Measurements from ENCODE around the gene BTN1A1.

BTN1A1 gene, protein sequence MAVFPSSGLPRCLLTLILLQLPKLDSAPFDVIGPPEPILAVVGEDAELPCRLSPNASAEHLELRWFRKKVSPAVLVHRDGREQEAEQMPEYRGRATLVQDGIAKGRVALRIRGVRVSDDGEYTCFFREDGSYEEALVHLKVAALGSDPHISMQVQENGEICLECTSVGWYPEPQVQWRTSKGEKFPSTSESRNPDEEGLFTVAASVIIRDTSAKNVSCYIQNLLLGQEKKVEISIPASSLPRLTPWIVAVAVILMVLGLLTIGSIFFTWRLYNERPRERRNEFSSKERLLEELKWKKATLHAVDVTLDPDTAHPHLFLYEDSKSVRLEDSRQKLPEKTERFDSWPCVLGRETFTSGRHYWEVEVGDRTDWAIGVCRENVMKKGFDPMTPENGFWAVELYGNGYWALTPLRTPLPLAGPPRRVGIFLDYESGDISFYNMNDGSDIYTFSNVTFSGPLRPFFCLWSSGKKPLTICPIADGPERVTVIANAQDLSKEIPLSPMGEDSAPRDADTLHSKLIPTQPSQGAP

DNA sequence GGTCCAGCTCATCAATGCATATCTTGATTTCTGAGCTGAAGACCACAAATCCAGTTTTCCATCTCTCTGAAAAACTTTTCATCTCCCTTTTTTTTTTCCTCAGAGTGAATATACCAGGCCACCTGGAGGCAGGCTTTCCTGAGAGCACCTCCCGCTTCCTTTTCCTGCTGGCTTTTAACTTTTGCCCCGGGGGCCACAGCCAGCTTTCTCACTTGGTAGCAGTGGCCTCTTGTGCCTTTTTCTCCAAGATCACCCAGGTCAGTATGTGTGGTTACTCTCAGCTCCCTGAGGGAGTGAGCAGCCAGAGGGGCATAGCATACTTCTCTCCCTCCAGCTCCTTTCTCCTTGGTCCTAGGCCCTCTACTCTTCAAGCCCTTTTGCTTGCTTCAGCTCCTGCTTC lies at the start of gene BTN1A1:
Gene BTN1A1, plus strand, starts transcription at position 202 of the 400 bp plus-strand sequence. CDS start 984 bp downstream, outside the sequence.
- H3K27ac ChIP-seq (ENCODE audit: poor library complexity, severe bottlenecking): no peak within 1 kb of the TSS
- H3K36me3 ChIP-seq (ENCODE audit: low read depth): no peaks in the 10 kb centered on the region
- peaks cover 18% of the 10 kb centered on the region for H3K27me3 ChIP-seq (ENCODE audit: insufficient read depth, poor library complexity, severe bottlenecking)
- ATAC-seq (ENCODE audit: low read depth): no peak
- DNase-seq (ENCODE audit: low spot score): no peak
- TF ChIP-seq, protein P1, sequence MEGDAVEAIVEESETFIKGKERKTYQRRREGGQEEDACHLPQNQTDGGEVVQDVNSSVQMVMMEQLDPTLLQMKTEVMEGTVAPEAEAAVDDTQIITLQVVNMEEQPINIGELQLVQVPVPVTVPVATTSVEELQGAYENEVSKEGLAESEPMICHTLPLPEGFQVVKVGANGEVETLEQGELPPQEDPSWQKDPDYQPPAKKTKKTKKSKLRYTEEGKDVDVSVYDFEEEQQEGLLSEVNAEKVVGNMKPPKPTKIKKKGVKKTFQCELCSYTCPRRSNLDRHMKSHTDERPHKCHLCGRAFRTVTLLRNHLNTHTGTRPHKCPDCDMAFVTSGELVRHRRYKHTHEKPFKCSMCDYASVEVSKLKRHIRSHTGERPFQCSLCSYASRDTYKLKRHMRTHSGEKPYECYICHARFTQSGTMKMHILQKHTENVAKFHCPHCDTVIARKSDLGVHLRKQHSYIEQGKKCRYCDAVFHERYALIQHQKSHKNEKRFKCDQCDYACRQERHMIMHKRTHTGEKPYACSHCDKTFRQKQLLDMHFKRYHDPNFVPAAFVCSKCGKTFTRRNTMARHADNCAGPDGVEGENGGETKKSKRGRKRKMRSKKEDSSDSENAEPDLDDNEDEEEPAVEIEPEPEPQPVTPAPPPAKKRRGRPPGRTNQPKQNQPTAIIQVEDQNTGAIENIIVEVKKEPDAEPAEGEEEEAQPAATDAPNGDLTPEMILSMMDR (IDR thresholded peaks at IDR 0.05; ENCODE audit: poor library complexity, severe bottlenecking): no peak
- H3K9me3 ChIP-seq (ENCODE audit: severe bottlenecking): no peaks in the 10 kb centered on the region
- no peak within 1 kb of the TSS for H3K4me3 ChIP-seq (ENCODE audit: severe bottlenecking)
- H3K4me1 ChIP-seq (ENCODE audit: insufficient read depth, poor library complexity, severe bottlenecking): no peaks in the 10 kb centered on the region

GRCh38 chr6:26452631-26453235 lies 47.4 kb upstream of the BTN1A1 start:
- ATAC-seq (ENCODE audit: low read depth) (no peak), DNase-seq (ENCODE audit: low spot score) (no peak)
- no peaks in the 10 kb centered on the region for H3K36me3 ChIP-seq (ENCODE audit: low read depth)
- no peak overlapping the region for H3K27ac ChIP-seq (ENCODE audit: poor library complexity, severe bottlenecking)
- H3K9me3 ChIP-seq (ENCODE audit: severe bottlenecking): no peaks in the 10 kb centered on the region
- no peaks in the 10 kb centered on the region for H3K27me3 ChIP-seq (ENCODE audit: insufficient read depth, poor library complexity, severe bottlenecking)
- no peak overlapping the region for H3K4me3 ChIP-seq (ENCODE audit: severe bottlenecking)
- H3K4me1 ChIP-seq (ENCODE audit: insufficient read depth, poor library complexity, severe bottlenecking): no peaks in the 10 kb centered on the region
- TF ChIP-seq, protein P1 (IDR thresholded peaks at IDR 0.05; ENCODE audit: poor library complexity, severe bottlenecking): no peak

GRCh38 chr6:26454631-26455030 lies 45.5 kb upstream of the BTN1A1 start:
- no peak overlapping the region for H3K4me3 ChIP-seq (ENCODE audit: severe bottlenecking)
- peaks cover 4% of the 10 kb centered on the region for H3K4me1 ChIP-seq (ENCODE audit: insufficient read depth, poor library complexity, severe bottlenecking)
- peaks cover 9% of the 10 kb centered on the region; the same call in 1 of the 2 replicates for H3K36me3 ChIP-seq (ENCODE audit: low read depth)
- no peaks in the 10 kb centered on the region for H3K9me3 ChIP-seq (ENCODE audit: severe bottlenecking)
- TF ChIP-seq, protein P1 (IDR thresholded peaks at IDR 0.05; ENCODE audit: poor library complexity, severe bottlenecking): no peak
- DNase-seq (ENCODE audit: low spot score) (no peak), ATAC-seq (ENCODE audit: low read depth) (no peak)
- no peak overlapping the region for H3K27ac ChIP-seq (ENCODE audit: poor library complexity, severe bottlenecking)
- H3K27me3 ChIP-seq (ENCODE audit: insufficient read depth, poor library complexity, severe bottlenecking): no peaks in the 10 kb centered on the region

DNA sequence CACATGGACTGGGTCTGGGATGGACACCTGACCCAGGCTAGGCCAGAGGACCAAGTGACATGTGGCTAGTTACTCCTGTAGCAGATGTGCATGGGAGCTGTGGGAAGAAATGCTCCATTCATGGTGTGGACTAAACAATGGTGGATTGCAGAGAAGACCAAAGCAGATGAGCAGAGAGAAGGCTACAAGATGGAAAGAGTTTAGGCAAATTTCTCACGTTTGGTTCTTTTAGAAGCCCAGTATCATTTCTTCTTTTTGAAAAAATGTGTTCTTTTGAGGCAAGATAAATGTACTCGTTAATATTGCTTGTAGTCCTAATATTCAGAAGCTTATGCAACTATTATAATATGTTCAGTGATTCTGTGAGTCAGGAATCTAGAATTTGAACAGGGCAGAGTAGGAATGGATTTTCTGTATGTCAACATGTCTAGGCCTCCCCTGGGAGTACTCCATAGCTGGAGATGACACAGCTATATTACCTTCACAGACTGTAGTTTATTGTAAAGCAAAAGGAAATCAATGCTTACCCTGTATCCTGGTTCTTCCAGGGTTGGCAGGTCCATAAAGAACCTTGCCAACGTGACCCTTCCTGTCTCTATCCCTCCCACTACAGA lies 44.6 kb upstream of the BTN1A1 start:
- Histone ChIP-seq H3K27me3 (ENCODE audit: insufficient read depth, poor library complexity, severe bottlenecking) (no peaks in the 10 kb centered on the region), H3K9me3 (ENCODE audit: severe bottlenecking) (no peaks in the 10 kb centered on the region), H3K27ac (ENCODE audit: poor library complexity, severe bottlenecking) (no peak overlapping the region), H3K4me1 (ENCODE audit: insufficient read depth, poor library complexity, severe bottlenecking) (peaks cover 4% of the 10 kb centered on the region), H3K36me3 (ENCODE audit: low read depth) (peaks cover 14% of the 10 kb centered on the region), H3K4me3 (ENCODE audit: severe bottlenecking) (no peak overlapping the region)
- no peak for ATAC-seq (ENCODE audit: low read depth)
- TF ChIP-seq, protein P1 (IDR thresholded peaks at IDR 0.05; ENCODE audit: poor library complexity, severe bottlenecking): no peak
- DNase-seq (ENCODE audit: low spot score): no peak
